HG03565 (cell line): ENCODE data around the gene RNU6-1.

ENCODE experiments used
- ATAC-seq: cut with Tn5 transposase; IDR thresholded peaks from one replicate; pipeline ENCODE4 v1.9.1; 2021; ENCODE audit warnings: mild to moderate bottlenecking, moderate library complexity; ENCODE audit not compliant: unreplicated experiment

RNU6-1 gene

GRCh38 chr15:67803996-67804843 lies 35.6 kb downstream of the RNU6-1 start:
- ATAC-seq = no peak

GRCh38 chr15:67803299-67803698 lies 36.5 kb downstream of the RNU6-1 start:
- ATAC-seq = no peak

- ATAC-seq = no peak
These were observed 37.6 kb downstream of the RNU6-1 start for GRCh38 chr15:67801926-67802914.

- ATAC-seq = no peak
These were observed 38.7 kb downstream of the RNU6-1 start for GRCh38 chr15:67801142-67801541.

GRCh38 chr15:67799801-67800205 lies 40.0 kb downstream of the RNU6-1 start:
- no peak for ATAC-seq

GRCh38 chr15:67796196-67797127 lies 43.4 kb downstream of the RNU6-1 start:
- ATAC-seq = no peak

- no peak for ATAC-seq
These were observed 44.8 kb downstream of the RNU6-1 start for GRCh38 chr15:67794832-67795574.

- no peak for ATAC-seq
These were observed 47.4 kb downstream of the RNU6-1 start for GRCh38 chr15:67792250-67792942.

- no peak for ATAC-seq
These were observed 49.1 kb downstream of the RNU6-1 start for GRCh38 chr15:67790610-67791319.
